GM15510 (cell line): ENCODE measurements around the gene CDS2.

Experiments
- POLR2A ChIP-seq: IDR thresholded peaks from 3 replicates; pipeline ENCODE4 v1.6.1; 2011; ENCODE audit warnings: borderline replicate concordance; ENCODE audit not compliant: insufficient read length; ENCODE audit errors: extremely low read depth

Gene CDS2

DNA sequence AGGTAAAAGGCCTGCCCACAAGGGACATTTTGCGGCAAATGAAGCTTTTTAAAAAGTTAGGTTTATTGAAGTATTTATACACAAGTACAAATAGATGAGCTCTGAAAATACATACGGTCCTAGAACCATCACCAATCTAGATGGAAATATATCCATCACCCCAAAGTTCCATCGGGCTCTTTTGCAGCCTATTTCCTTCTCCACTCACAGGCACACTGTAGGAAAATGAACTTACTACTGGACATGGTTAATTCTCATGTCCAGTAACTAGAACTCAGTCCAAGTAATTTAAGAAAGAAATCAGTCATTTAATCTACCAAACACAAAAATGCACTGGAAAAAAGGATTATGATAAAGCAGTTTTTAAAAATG is 13.2 kb upstream of the CDS2 start:
- TF ChIP-seq POLR2A: no peak

DNA sequence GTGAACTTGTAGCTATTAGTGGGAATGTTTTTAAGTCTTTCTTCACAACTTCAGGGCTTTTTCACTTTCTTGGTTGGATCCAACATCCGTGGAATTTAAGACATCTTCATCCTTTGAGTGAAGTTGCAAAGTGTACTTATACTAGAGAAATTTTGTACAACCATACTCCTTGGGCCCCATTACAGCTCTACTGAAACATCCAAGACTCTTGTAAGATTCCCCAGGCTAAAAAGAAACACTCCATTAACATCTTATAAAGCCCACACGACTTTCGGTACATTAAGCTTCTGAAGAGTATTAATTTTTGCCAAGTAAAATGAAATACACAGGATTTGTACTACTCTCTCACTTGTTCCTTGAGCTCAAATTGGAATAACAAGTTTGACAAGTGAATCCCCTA is 12.4 kb upstream of the CDS2 start:
- no peak for TF ChIP-seq POLR2A

DNA sequence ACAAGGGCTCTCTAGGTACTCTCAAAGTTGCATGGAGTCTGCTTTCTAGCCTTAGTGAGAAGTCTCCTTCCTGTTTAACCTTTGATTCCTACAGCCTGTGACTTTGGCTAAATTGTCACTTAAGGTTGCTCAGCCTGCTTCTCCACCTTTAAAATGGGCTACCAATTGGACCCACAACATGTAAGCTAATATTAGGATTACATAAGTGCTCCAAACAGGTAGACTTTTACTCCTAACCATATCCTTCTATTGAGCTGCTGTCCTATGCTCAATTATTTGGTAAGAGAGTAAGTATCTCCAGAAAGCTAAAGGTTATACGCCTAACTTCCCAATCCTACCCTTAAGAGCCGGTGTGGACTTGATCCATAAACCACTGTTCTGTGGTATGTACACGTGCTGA is 9.9 kb upstream of the CDS2 start:
- no peak for TF ChIP-seq POLR2A

DNA sequence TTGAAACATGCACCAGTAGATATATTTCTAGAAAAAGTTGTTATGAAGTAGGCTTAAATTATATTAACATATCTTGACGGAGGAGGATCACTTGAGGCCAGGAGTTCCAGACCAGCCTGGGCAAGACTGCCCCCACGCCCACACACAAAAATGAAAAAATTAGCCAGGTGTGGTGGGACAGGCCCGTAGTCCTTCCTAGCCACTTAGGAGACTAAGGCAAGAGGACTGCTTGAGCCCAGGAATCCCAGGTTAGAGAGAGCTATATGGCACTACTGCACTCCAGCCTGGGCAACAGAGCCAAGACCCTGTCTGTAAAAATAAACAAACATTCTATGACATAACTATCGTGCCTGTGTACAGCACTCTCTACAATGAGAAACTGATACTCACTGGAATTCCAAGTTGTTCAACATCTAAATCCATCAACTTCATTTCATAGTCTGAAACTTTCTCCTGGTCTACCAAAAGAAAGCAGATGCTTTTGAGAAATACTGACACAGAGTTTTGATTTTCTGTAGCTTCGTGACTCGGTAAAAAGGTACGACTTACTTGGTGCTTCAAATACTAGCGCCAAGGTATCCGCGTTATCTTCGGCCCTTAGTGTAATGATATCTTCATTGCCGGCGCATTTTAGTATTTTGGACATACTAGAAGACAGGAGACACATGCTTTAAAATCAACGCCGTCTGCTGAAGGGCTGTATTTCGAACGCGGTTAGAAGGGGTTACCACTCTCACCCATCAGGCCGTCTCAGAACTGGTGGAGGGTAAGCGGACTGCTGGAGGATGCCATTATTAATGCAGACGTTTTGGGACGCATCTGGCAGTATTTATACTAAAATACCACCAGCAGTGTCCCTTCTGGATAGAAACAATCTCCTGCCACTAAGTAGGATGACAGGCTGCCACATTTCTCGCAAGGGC is 8.3 kb upstream of the CDS2 start:
- no peak for TF ChIP-seq POLR2A

DNA sequence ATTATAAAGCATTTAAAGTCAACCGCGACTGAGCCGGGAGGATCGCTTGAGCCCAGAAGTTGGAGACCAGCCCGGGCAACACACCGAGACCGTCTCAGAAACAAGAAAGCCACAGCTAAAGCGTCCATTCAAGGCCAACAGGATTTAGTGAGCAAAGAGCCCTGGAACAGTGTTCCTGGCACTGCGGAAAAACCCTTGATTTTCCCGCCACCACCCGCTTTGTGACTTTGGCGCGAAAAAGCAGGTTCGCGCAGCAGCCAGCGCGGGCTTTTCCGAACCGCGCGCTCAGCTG is 7.7 kb upstream of the CDS2 start:
- no peak for TF ChIP-seq POLR2A

DNA sequence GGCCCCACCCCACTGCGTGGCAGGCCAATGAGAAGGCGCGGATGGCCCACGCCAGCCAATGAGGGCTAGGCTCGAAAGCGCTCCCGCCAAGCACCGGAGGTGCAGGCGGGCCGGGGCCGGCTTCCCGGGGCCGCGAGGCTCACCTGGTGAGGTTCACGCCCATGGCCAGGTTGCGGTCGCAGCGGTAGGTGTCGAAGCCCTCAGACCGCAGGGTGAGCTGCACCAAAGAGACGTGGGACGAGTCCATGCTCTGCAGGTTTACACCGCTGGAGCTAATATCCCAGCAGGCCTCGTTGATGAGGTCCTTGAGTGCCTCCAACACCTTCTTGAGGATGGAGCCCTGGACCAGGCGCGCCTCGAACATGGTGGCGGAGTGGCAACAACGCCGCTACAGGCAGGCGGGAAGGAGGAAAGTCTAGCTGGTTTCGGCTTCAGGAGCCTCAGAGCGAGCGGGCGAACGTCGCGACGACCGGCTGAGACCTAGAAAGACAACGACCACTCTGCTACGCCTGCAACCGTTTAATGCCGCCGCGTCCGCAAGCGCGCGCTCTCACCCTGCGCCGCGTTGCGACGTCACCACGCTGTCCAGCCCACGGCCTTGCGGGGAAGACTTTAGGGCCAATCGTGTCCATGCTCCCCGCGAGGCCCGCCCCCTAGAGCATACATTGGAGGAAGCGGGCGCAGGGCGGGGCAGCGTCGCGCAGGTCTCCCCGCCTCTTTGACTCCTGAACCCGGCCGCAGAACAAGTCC is 7.2 kb upstream of the CDS2 start, which contains the start of gene PCNA:
Gene PCNA (minus strand): TSS at position 524 of the 750 bp plus-strand sequence. CDS start 160 bp downstream, at position 364.
- TF ChIP-seq POLR2A: peak; percentile 98

DNA sequence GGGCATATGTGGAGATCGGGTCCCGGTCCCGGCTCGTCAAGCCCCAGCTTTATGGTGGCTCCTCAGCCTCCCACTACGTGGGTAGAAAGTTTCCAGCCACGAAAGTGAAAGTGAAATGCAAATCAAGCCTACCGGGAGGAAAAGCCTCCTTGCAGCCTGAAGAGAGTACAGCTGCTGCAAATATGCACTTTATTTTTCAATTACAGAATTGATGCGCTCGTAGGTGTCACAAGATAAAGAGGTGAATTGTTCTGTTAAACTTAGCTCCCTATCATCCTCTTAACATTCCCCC is 6.7 kb upstream of the CDS2 start:
- no peak for TF ChIP-seq POLR2A

DNA sequence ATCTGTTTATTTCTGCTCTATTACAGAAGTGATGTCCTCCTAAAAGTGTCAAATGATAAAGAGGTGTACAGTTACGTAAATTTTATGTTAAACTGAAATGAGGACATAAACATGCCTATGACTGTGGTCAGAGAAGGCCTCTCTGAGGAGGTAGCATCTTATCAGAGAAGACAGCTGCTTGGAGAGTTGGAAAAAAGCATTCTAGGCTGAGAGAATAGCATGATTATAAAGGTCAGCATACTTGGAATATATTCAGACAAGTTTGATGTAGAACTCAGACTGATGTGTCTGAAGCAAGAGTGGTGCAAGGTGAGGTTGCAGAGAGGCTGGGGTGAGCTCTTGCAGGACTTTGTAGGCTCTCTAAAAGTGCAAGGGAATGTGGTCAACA is 3.9 kb upstream of the CDS2 start:
- no peak for TF ChIP-seq POLR2A

DNA sequence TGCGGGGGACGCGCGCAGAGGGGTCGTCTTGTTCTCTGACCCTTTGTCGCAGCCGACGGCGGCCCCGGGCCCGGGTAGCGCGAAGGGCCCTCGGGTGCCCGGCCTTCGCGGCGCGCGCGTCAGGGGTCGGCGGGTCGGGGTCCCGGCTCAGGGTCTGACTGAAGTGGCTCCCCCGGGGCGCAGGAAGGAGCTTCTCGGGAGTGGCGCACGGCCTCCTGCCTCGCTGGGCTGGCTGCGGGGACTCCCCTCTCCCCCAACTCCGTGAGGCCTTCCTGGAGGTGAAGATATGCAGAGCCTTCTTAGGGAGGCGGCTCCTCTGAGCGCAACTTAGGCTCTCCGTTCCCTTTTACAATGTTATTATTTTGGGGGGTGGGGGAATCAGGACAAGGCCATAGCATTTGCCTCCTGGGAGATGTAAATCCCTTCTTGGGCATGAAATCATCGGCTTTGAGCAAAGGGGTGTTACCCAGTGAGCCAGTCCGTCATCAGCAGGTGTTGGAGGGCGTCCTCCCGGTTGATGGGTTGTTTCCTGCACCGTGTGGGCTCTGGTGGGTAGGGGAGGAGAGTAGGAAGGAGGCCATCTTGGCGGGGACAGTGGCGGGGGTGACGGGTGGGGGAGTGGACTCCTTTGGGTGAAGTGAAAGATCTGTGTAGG is 523 bp downstream of the CDS2 start:
- TF ChIP-seq POLR2A: peak; percentile 32

DNA sequence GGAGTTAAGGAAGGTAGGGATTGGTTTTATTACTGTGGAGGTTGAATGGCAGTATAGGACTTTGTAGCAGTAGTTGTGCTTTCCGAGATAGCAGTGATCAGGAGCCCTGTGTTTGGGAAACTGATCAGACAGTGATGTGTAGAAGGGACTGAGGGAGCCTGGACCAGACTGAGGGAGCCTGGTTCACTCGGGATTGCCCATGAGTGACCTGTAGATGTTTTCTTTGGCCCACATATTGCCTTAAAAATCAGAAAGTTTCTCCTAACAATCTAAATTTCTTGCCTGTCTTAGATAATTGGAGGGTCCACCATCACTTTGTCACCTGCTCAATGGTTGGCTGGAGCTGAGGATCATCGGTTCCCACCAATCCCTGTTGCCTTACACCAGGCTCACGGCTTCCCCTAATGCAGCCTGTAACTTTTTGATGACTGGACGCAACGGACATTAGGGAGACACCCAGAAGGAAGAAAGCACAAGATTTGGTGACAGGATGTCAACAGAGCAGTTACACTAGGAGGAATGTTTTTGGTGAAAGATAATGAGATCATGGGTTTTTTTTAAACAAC is 1.1 kb downstream of the CDS2 start:
- TF ChIP-seq POLR2A: no peak

DNA sequence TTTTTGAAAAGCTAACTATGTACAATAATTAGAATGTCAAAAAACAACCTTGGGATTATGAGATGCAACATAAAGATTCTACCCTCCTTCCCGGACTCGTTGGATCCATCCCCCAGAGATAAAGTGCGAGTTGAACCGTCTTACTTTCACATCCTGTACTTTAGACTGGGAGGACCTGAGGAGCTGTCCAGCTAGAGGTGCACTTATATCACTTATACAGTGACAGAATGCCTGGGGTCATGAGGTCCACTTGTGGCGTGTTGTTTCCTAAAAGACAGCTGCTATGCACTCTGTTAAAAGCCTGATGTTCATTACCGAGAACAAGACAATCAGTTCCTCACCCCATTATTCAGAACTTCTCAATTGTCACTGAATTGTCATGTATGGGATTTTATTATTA is 2.1 kb downstream of the CDS2 start:
- no peak for TF ChIP-seq POLR2A

DNA sequence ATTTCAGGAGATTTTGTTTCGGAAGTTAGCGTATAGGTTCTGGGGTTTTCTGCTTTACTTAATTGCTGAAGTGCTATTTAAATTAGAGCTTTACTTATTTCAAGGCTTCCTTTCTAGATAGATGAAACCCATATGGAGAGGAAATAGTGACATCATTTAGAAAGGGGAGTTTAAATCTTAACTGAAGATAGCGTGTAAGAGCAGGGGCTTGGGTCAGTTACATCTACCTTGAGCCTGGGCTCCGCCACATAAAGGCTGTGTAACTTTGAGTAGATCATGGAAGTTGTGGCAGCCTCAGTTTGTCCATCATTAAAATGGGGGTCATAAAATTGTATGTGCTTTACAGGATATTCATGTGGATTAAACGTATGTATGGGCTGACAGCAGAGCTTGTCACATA is 4.7 kb downstream of the CDS2 start:
- TF ChIP-seq POLR2A: no peak

DNA sequence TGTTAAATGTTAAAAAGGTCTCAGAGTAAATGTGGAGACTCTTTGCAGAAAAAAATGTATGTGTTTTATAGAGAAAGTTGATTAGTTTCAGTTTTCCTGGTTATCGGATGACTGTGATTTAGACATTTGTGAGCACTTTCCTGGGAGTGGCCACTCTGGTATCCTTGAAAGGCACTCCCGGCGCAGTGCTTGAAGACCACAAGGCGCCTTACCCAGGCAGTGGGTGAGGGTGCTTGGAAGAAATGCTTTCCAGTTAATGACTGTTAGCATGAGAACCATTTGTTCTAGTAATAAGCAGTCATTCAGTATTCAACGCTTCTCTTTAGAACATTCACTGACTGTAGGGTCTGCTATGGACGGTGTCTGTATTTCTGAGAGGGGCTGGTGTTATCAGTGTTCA is 7.2 kb downstream of the CDS2 start:
- no peak for TF ChIP-seq POLR2A

DNA sequence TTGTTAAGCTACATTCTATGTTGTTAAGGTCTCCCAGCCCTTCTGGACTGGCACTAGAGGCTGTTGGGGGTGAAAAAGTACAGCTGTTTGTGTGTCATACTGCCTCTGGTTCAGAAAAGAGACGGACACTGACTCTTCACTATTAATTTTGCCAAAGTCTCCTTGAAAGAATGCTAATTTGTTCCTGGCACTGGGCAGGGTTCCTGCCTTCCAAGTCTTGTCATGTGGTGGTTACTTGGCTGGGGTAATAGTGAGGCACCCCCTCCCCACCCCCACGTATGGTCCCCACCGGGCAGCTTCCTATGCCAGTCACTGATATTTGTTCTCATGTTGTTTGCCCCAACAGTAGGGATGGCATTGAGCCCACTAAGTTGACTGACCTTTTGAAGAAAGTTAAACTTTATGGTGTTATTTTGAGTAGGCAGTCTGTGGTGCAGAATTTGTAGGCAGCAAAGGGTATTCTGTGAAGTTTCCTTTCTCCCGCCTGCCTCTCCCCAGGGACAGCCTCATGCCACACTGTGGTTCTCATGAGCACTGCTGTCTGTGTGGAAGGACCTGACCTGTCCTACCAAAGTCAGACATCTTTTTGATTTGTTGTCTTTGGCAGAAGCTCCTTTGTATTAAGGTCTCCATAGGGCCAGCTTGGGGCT is 8.7 kb downstream of the CDS2 start:
- TF ChIP-seq POLR2A: no peak

DNA sequence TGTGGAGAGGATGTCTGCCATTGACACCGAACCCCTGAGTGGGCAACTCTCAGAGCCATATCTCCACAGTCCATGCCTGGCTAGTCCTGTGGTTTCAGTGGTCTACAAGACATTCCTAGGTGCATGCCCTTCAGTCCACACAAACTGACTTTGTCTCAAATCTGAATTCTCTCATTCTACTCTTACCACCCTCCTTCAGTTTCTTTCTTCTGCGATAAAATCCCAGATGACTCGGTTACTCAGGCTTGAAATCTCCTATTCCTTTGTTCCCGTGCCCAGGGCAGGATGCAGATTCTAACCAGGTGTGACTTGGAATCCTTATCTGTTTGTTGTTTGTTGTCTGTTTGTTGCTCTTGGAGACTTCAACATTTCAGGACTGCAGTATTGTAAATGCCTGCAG is 9.3 kb downstream of the CDS2 start:
- no peak for TF ChIP-seq POLR2A
